HepG2 (cell line): ENCODE results near the gene MAP2K7. TPM values are rescaled to one million over a fixed set of nuclear protein-coding genes. Genes with fewer than 3 reads are reported as not detected.
A peak's percentile ranks its signal among the peaks of the same experiment; 100 is the strongest.

Source experiments
- ATAC-seq: fragments of 200-7000 bp; cut with Tn5 transposase; 3 replicates; pipeline ENCODE4 v1.9.1; 2020; ENCODE audit warnings: mild to moderate bottlenecking, moderate library complexity
- BruUV-seq: library from RNA; stranded (reverse); fragments of 400-500 nt; replicated peaks from 2 replicates; lab custom pipeline; 2021; lab: Mats Ljungman, UMichigan
- CTCF ChIA-PET: fragments of 300-600 bp; formaldehyde crosslinking; extraction: SDS; loops from one replicate; lab custom pipeline; 2021; ENCODE audit warnings: low total read pairs, inconsistent platforms, low intra/inter-chr PET ratio; lab: Yijun Ruan, JAX
- POLR2A ChIA-PET: fragments of 350-600 bp; sonication (Branson Sonifier 250); formaldehyde crosslinking; loops from one replicate; lab custom pipeline; 2020; ENCODE audit warnings: antibody characterized with exemption, inconsistent platforms; lab: Yijun Ruan, JAX
- DNase-seq: peaks from one replicate; pipeline ENCODE4 v3.0.0-alpha.2; 2015; ENCODE audit warnings: low spot score
- FAIRE-seq: peaks from 3 replicates; lab custom pipeline; 2011; peaks lifted over from hg19 to GRCh38; lab: Jason Lieb, UNC
- H2AFZ ChIP-seq: one replicate; pipeline ENCODE4 v1.6.1; 2011; ENCODE audit warnings: low read length, inconsistent platforms
- H3K27ac ChIP-seq: fragments of 300-600 bp; 3 replicates; pipeline ENCODE4 v1.8.0; 2011; ENCODE audit warnings: mixed run types, mild to moderate bottlenecking, mixed read lengths, low read length, inconsistent platforms; ENCODE audit not compliant: insufficient read depth; ENCODE audit errors: extremely low read length
- H3K27me3 ChIP-seq, 2 experiments: fragments of 200-600 bp in 1 of 2; 2 replicates in 1 of 2; 3 replicates in 1 of 2; pipeline versions ENCODE4 v1.6.0 to v1.8.0; 2011; ENCODE audit warnings: low read length in 2 of 2, mild to moderate bottlenecking in 2 of 2, moderate library complexity in 2 of 2, inconsistent platforms in 1 of 2; ENCODE audit not compliant: insufficient read depth in 2 of 2, control insufficient read depth in 1 of 2
- H3K36me3 ChIP-seq, 2 experiments: fragments of 200-600 bp in 1 of 2; replicated peaks in 1 of 2; 2 replicates in 1 of 2; 3 replicates in 1 of 2; pipeline versions ENCODE4 v1.5.1 to v1.8.0; 2011; ENCODE audit warnings: low read length in 2 of 2, inconsistent platforms in 1 of 2; ENCODE audit not compliant: insufficient read depth in 2 of 2, control insufficient read depth in 1 of 2
- H3K4me1 ChIP-seq: 2 replicates; pipeline ENCODE4 v1.5.1; 2012; ENCODE audit warnings: low read length, inconsistent platforms; ENCODE audit not compliant: insufficient read depth
- H3K4me2 ChIP-seq: 2 replicates; pipeline ENCODE4 v1.6.0; 2011; ENCODE audit warnings: low read depth, low read length, inconsistent platforms
- H3K4me3 ChIP-seq, 3 experiments: fragments of 200-600 bp in 1 of 3; sonication (generic), shearing (Covaris generic) in 1 of 3; replicated peaks in 1 of 3; 2 replicates each; pipeline ENCODE4 v1.5.1; 2011 to 2016; ENCODE audit warnings: low read length in 3 of 3, inconsistent platforms in 2 of 3, low read depth in 2 of 3, mild to moderate bottlenecking in 2 of 3, control low read depth in 1 of 3, mixed read lengths in 1 of 3; ENCODE audit not compliant: insufficient read depth in 1 of 3
- H3K79me2 ChIP-seq: one replicate; pipeline ENCODE4 v1.6.1; 2011; ENCODE audit warnings: low read length, inconsistent platforms; ENCODE audit not compliant: insufficient read depth
- H3K9ac ChIP-seq: 2 replicates; pipeline ENCODE4 v1.6.0; 2011; ENCODE audit warnings: mild to moderate bottlenecking, low read depth, low read length, inconsistent platforms; ENCODE audit not compliant: insufficient read depth
- H3K9me3 ChIP-seq: 2 replicates; pipeline ENCODE4 v1.5.1; 2012; ENCODE audit warnings: mild to moderate bottlenecking, low read length
- H4K20me1 ChIP-seq: 2 replicates; pipeline ENCODE4 v1.6.0; 2011; ENCODE audit warnings: inconsistent platforms, mild to moderate bottlenecking, low read length, moderate library complexity; ENCODE audit not compliant: insufficient read depth
- CBFB ChIP-seq: sonication (generic); formaldehyde crosslinking; IDR thresholded peaks from 2 replicates; pipeline ENCODE4 v1.4.0; 2020; ENCODE audit warnings: missing genetic modification reagents
- HNRNPK ChIP-seq: fragments of 200-400 bp; formaldehyde crosslinking; IDR thresholded peaks from 2 replicates; pipeline ENCODE4 v1.6.1; 2018; ENCODE audit warnings: low read length, low read depth, moderate library complexity, mild to moderate bottlenecking; ENCODE audit not compliant: poor library complexity, severe bottlenecking
- NR2F6 ChIP-seq, 2 experiments: IDR thresholded peaks; 2 replicates each; pipeline ENCODE4 v1.6.1; 2016; ENCODE audit warnings: antibody characterized with exemption in 1 of 2, mild to moderate bottlenecking in 1 of 2
- PCBP2 ChIP-seq: fragments of 200-400 bp; formaldehyde crosslinking; optimal IDR thresholded peaks from 2 replicates; pipeline ENCODE3; 2018; ENCODE audit warnings: low read length, low read depth; ENCODE audit not compliant: poor library complexity, severe bottlenecking
- RBAK ChIP-seq: sonication (generic); formaldehyde crosslinking; IDR thresholded peaks from 2 replicates; pipeline ENCODE4 v1.5.1; 2020; ENCODE audit warnings: mild to moderate bottlenecking, missing genetic modification reagents
- RCOR2 ChIP-seq: IDR thresholded peaks from 2 replicates; pipeline ENCODE4 v1.6.1; 2016; ENCODE audit warnings: missing biosample characterization, missing genetic modification reagents
- SP5 ChIP-seq: IDR thresholded peaks from 2 replicates; pipeline ENCODE4 v1.6.1; 2016; ENCODE audit warnings: low read depth, borderline replicate concordance
- ZBTB3 ChIP-seq: sonication (generic); formaldehyde crosslinking; IDR thresholded peaks from 2 replicates; pipeline ENCODE4 v1.4.0; 2020; ENCODE audit warnings: low read depth, mild to moderate bottlenecking, moderate library complexity, missing genetic modification reagents, borderline replicate concordance
- ZNF143 ChIP-seq: sonication (generic); formaldehyde crosslinking; IDR thresholded peaks from 2 replicates; pipeline ENCODE4 v1.4.0; 2020; ENCODE audit warnings: missing genetic modification reagents
- ZNF20 ChIP-seq: sonication (generic); formaldehyde crosslinking; IDR thresholded peaks from 2 replicates; pipeline ENCODE4 v1.4.0; 2020; ENCODE audit warnings: mild to moderate bottlenecking, moderate library complexity, missing genetic modification reagents
- ZNF225 ChIP-seq: sonication (generic); formaldehyde crosslinking; IDR thresholded peaks from 2 replicates; pipeline ENCODE4 v1.4.0; 2020; ENCODE audit warnings: mild to moderate bottlenecking, missing genetic modification reagents
- ZNF251 ChIP-seq: sonication (generic); formaldehyde crosslinking; IDR thresholded peaks from 2 replicates; pipeline ENCODE4 v1.9.0; 2021; ENCODE audit warnings: mild to moderate bottlenecking, missing genetic modification reagents
- ZNF7 ChIP-seq: IDR thresholded peaks from 2 replicates; pipeline ENCODE4 v1.6.1; 2016; ENCODE audit warnings: missing biosample characterization, missing genetic modification reagents
- ZNF841 ChIP-seq: sonication (generic); formaldehyde crosslinking; IDR thresholded peaks from 2 replicates; pipeline ENCODE4 v1.8.1; 2023; ENCODE audit warnings: missing genetic modification reagents, borderline replicate concordance
- WGBS: methylation state at CpG from one replicate; pipeline ENCODE4 v1.1.6; 2017; ENCODE audit warnings: low lambda C conversion rate; 5-methylcytosine and 5-hydroxymethylcytosine counted together
- in situ Hi-C: cut with HindIII; loops from 2 replicates; pipeline ENCODE4 v1.10.0; 2017; ENCODE audit warnings: low pct_unique_long_range_greater_than_20kb; ENCODE audit not compliant: extremely low pct_ligation_motif_present
- intact Hi-C: fragments of 100-400 bp; cut with micrococcal nuclease; formaldehyde crosslinking; loops from one replicate; pipeline ENCODE4 v1.10.0; 2022; ENCODE audit not compliant: unreplicated experiment
- polyA plus RNA-seq, 8 experiments: library from polyadenylated mRNA; depleted of rRNA in 3 of 8; stranded (reverse) in 7 of 8; unstranded in 1 of 8; fragments of >200 nt; fragmentation: Illumina TruSeq in 4 of 8; extraction: Trizol in 4 of 8; gene quantifications; 2 replicates each; pipeline versions ENCODE4 v1.2.1 to v1.2.3, GENCODE V29; 2011 to 2016; ENCODE audit warnings: low read depth in 4 of 8, missing spikeins in 1 of 8, mixed read lengths in 1 of 8; ENCODE audit not compliant: insufficient read depth in 1 of 8
- total RNA-seq, 5 experiments: library from RNA; depleted of rRNA; stranded (reverse); fragments of >200 nt; fragmentation: Illumina TruSeq; extraction: Trizol; gene quantifications; 2 replicates each; pipeline ENCODE4 v1.2.3, GENCODE V29; 2016; ENCODE audit warnings: low read depth in 1 of 5
- TF ChIP-seq, protein P1 (sequence below): sonication (generic); formaldehyde crosslinking; conservative IDR thresholded peaks from 2 replicates; pipeline ENCODE4 v1.4.0; 2020; ENCODE audit warnings: missing genetic modification reagents
- TF ChIP-seq, protein P2 (sequence below): sonication (generic); formaldehyde crosslinking; IDR thresholded peaks from 2 replicates; pipeline ENCODE4 v1.5.0; 2020; ENCODE audit warnings: mild to moderate bottlenecking, missing genetic modification reagents
- TF ChIP-seq, protein P3 (sequence below): IDR thresholded peaks from 2 replicates; pipeline ENCODE4 v1.6.1; 2016

MAP2K7 gene
- total and polyA plus RNA-seq, 2 of the 13 experiments (the other 11 are each of a cell fraction or from before 2014, with no cell fraction given): 9.0 to 10.8 TPM

DNA sequence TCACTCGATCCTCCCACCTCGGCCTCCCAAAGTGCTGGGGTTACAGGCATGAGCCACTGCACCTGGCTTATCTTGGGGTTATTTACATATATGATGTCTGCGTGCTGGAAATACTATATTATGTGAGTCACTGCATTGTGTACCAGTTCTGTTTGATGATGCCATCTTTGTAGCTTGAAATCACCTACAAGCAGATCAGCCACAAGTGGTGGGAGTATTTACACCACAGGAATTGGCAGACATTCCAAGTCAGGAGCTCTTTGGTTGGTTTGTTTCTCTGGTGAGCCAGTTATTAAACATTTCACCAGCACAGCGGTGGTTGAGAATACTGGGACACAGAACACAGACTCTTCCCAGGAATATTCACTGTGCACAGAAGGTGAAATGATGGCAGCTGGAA is 44.3 kb downstream of the MAP2K7 start (continued):
- TF ChIP-seq, protein P1, sequence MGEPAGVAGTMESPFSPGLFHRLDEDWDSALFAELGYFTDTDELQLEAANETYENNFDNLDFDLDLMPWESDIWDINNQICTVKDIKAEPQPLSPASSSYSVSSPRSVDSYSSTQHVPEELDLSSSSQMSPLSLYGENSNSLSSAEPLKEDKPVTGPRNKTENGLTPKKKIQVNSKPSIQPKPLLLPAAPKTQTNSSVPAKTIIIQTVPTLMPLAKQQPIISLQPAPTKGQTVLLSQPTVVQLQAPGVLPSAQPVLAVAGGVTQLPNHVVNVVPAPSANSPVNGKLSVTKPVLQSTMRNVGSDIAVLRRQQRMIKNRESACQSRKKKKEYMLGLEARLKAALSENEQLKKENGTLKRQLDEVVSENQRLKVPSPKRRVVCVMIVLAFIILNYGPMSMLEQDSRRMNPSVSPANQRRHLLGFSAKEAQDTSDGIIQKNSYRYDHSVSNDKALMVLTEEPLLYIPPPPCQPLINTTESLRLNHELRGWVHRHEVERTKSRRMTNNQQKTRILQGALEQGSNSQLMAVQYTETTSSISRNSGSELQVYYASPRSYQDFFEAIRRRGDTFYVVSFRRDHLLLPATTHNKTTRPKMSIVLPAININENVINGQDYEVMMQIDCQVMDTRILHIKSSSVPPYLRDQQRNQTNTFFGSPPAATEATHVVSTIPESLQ (CRISPR knock-in tag): no peak
- TF ChIP-seq ZNF7 (CRISPR knock-in tag): no peak

DNA sequence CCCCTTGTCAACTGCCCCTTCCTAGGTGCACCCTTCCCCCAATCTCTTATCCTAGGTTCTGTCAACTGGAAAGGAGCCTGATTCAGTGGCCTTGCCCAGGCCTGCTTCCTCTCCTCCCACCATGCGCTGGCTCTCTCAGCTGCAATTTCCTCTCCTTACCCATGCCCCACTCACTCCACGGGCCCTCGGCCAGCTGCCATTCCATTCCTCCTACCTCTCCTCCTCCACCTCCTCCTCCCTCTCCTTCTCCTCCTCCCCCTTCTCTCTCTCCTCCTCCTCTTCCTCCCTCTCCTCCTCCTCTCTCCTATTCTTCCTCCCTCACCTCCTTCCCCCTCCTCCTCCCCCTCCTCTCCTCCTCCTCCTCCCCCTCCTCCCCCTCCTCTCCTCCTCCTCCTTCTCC is 49.4 kb downstream of the MAP2K7 start:
- intact Hi-C loops: no loop called here
- TF ChIP-seq RCOR2 (CRISPR knock-in tag) (no peak), NR2F6 (IDR thresholded peaks at IDR 0.05) (no peak), NR2F6 (CRISPR knock-in tag; IDR thresholded peaks at IDR 0.05) (no peak), PCBP2 (peak; percentile 53), ZNF841 (no peak), ZNF251 (CRISPR knock-in tag) (no peak), ZBTB3 (no peak), ZNF20 (no peak), HNRNPK (peak; percentile 36), ZNF143 (CRISPR knock-in tag) (no peak), CBFB (CRISPR knock-in tag) (no peak), SP5 (no peak), ZNF225 (CRISPR knock-in tag) (no peak), RBAK (no peak)
- TF ChIP-seq, protein P2, sequence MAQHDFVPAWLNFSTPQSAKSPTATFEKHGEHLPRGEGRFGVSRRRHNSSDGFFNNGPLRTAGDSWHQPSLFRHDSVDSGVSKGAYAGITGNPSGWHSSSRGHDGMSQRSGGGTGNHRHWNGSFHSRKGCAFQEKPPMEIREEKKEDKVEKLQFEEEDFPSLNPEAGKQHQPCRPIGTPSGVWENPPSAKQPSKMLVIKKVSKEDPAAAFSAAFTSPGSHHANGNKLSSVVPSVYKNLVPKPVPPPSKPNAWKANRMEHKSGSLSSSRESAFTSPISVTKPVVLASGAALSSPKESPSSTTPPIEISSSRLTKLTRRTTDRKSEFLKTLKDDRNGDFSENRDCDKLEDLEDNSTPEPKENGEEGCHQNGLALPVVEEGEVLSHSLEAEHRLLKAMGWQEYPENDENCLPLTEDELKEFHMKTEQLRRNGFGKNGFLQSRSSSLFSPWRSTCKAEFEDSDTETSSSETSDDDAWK (CRISPR knock-in tag): no peak
- TF ChIP-seq, protein P3, sequence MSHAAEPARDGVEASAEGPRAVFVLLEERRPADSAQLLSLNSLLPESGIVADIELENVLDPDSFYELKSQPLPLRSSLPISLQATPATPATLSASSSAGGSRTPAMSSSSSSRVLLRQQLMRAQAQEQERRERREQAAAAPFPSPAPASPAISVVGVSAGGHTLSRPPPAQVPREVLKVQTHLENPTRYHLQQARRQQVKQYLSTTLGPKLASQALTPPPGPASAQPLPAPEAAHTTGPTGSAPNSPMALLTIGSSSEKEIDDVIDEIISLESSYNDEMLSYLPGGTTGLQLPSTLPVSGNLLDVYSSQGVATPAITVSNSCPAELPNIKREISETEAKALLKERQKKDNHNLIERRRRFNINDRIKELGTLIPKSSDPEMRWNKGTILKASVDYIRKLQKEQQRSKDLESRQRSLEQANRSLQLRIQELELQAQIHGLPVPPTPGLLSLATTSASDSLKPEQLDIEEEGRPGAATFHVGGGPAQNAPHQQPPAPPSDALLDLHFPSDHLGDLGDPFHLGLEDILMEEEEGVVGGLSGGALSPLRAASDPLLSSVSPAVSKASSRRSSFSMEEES (CRISPR knock-in tag): no peak

More for the DNA sequence above, 49.4 kb downstream of the MAP2K7 start:
- Histone ChIP-seq H3K27me3 (no peaks in the 10 kb centered on the region), H3K4me3 (no peak overlapping the region), H2AFZ (no peak overlapping the region), H3K4me1 (peaks cover 16% of the 10 kb centered on the region), H3K4me2 (no peak overlapping the region), H4K20me1 (no peaks in the 10 kb centered on the region), H3K9ac (no peak overlapping the region), H3K9me3 (no peaks in the 10 kb centered on the region), H3K36me3 (no peaks in the 10 kb centered on the region; a peak in 2 of 5 replicates), H3K27ac (no peak overlapping the region), H3K79me2 (no peaks in the 10 kb centered on the region)
- FAIRE-seq (no peak), DNase-seq (no peak), ATAC-seq (no peak)
- in situ Hi-C loops: no loop called here
- CTCF ChIA-PET: no interaction called here
- no TSS peak for BruUV-seq
- 62% methylated on average over 3 of the region's 3 CpGs for WGBS
- POLR2A ChIA-PET: no interaction called here
